Measurements from ENCODE around the gene AMOT.

Gene AMOT

GRCh38 chrX:112802541-112802940 is 38.1 kb downstream of the AMOT start:
- no peak for DNase-seq (ENCODE audit: low read depth)

- no peak for DNase-seq (ENCODE audit: low read depth)
Measured at GRCh38 chrX:112800971-112801775, 39.5 kb downstream of the AMOT start.

GRCh38 chrX:112799425-112799824 is 41.2 kb downstream of the AMOT start:
- no peak for DNase-seq (ENCODE audit: low read depth)

- no peak for DNase-seq (ENCODE audit: low read depth)
Measured at GRCh38 chrX:112798736-112799135, 41.9 kb downstream of the AMOT start.

GRCh38 chrX:112789931-112790330 is 50.7 kb downstream of the AMOT start:
- no peak for DNase-seq (ENCODE audit: low read depth)

- no peak for DNase-seq (ENCODE audit: low read depth)
Measured at GRCh38 chrX:112786076-112786475, 54.6 kb downstream of the AMOT start.

GRCh38 chrX:112785344-112785743 is 55.3 kb downstream of the AMOT start:
- DNase-seq (ENCODE audit: low read depth) = no peak

- DNase-seq (ENCODE audit: low read depth) = no peak
Measured at GRCh38 chrX:112784692-112785091, 55.9 kb downstream of the AMOT start.

GRCh38 chrX:112779139-112779538 is 61.5 kb downstream of the AMOT start:
- DNase-seq (ENCODE audit: low read depth) = no peak

- no peak for DNase-seq (ENCODE audit: low read depth)
Measured at GRCh38 chrX:112774651-112775293, 65.9 kb downstream of the AMOT start.

- no peak for DNase-seq (ENCODE audit: low read depth)
Measured at GRCh38 chrX:112774142-112774541, 66.5 kb downstream of the AMOT start.

- DNase-seq (ENCODE audit: low read depth) = no peak
Measured at GRCh38 chrX:112769034-112769433, 71.6 kb downstream of the AMOT start.

- DNase-seq (ENCODE audit: low read depth) = no peak
Measured at GRCh38 chrX:112768563-112768962, 72.1 kb downstream of the AMOT start.

GRCh38 chrX:112766774-112767173 is 73.9 kb downstream of the AMOT start:
- DNase-seq (ENCODE audit: low read depth) = no peak

GRCh38 chrX:112761242-112762207 is 79.1 kb downstream of the AMOT start:
- no peak for DNase-seq (ENCODE audit: low read depth)

- no peak for DNase-seq (ENCODE audit: low read depth)
Measured at GRCh38 chrX:112760697-112761096, 79.9 kb downstream of the AMOT start.

- DNase-seq (ENCODE audit: low read depth) = no peak
Measured at GRCh38 chrX:112759966-112760365, 80.7 kb downstream of the AMOT start.

- DNase-seq (ENCODE audit: low read depth) = no peak
Measured at GRCh38 chrX:112759512-112759911, 81.1 kb downstream of the AMOT start.

- no peak for DNase-seq (ENCODE audit: low read depth)
Measured at GRCh38 chrX:112757946-112758345, 82.7 kb downstream of the AMOT start.

GRCh38 chrX:112753116-112753515 is 87.5 kb downstream of the AMOT start:
- no peak for DNase-seq (ENCODE audit: low read depth)

GRCh38 chrX:112751076-112751475 is 89.6 kb downstream of the AMOT start:
- DNase-seq (ENCODE audit: low read depth) = no peak

- DNase-seq (ENCODE audit: low read depth) = no peak
Measured at GRCh38 chrX:112746812-112747595, 93.6 kb downstream of the AMOT start.
